Suprapubic skin (tissue), 4 donors: ENCODE measurements around the gene LARP4. TPM values are rescaled to one million over a fixed set of nuclear protein-coding genes. Genes with fewer than 3 reads are reported as not detected.
"Not testable (repeated sequence)": the region's sequence is repeated elsewhere in the genome, so short reads cannot be mapped to it uniquely, and the experiment has no call there.

Experiments
- DNase-seq, 2 donors: peaks; one replicate each; pipeline ENCODE4 v3.0.0-alpha.2; 2019; ENCODE audit warnings: low spot score in 2 of 2
- H3K27ac ChIP-seq: fragments of 200-600 bp; sonication (generic); one replicate; pipeline ENCODE4 v1.5.1; 2019
- H3K27me3 ChIP-seq: fragments of 200-600 bp; sonication (generic); one replicate; pipeline ENCODE4 v1.5.1; 2019
- H3K36me3 ChIP-seq: fragments of 200-600 bp; sonication (generic); one replicate; pipeline ENCODE4 v1.5.1; 2019
- H3K4me1 ChIP-seq: fragments of 200-600 bp; sonication (generic); one replicate; pipeline ENCODE4 v1.5.1; 2019
- H3K4me3 ChIP-seq: fragments of 200-600 bp; sonication (generic); one replicate; pipeline ENCODE4 v1.5.1; 2019; ENCODE audit warnings: mild to moderate bottlenecking
- H3K9me3 ChIP-seq: fragments of 200-600 bp; sonication (generic); one replicate; pipeline ENCODE4 v1.5.1; 2019
- EP300 ChIP-seq: sonication (generic); formaldehyde crosslinking; IDR thresholded peaks from one replicate; pipeline ENCODE4 v1.6.1; 2017; ENCODE audit warnings: antibody characterized with exemption
- POLR2A ChIP-seq, 2 donors: fragments of 450-650 bp; IDR thresholded peaks; one replicate each; pipeline ENCODE4 v1.6.1; 2017; ENCODE audit warnings: antibody characterized with exemption in 2 of 2, mild to moderate bottlenecking in 2 of 2, moderate library complexity in 2 of 2
- POLR2AphosphoS5 ChIP-seq, 3 donors: sonication (generic); formaldehyde crosslinking; IDR thresholded peaks; one replicate each; pipeline ENCODE4 v1.6.1; 2017; ENCODE audit warnings: antibody characterized with exemption in 3 of 3
- WGBS: methylation state at CpG from one replicate; pipeline ENCODE4 v1.1.5; 2018; 5-methylcytosine and 5-hydroxymethylcytosine counted together
- total RNA-seq, 4 donors: library from RNA; depleted of rRNA; stranded (reverse); fragments of >200 nt; gene quantifications; one replicate each; pipeline ENCODE4 v1.1.0, GENCODE V29; 2016
- TF ChIP-seq, protein P1 (sequence below), 2 donors: fragments of 200-600 bp in 1 of 2; fragments of 450-650 bp in 1 of 2; sonication (generic) in 1 of 2; IDR thresholded peaks; one replicate each; pipeline ENCODE4 v1.5.1; 2016 to 2019; ENCODE audit warnings: antibody characterized with exemption in 2 of 2, mild to moderate bottlenecking in 1 of 2, moderate library complexity in 1 of 2

Gene LARP4
- total RNA-seq, 4 donors from 2014 or later: 23.5 to 43.0 (median 26.9) TPM

GRCh38 chr12:50467439-50467838 lies 66.8 kb downstream of the LARP4 start:
- H3K36me3 ChIP-seq: peaks cover 80% of the 10 kb centered on the region
- H3K4me1 ChIP-seq: no peaks in the 10 kb centered on the region
- DNase-seq: no peak
- no peak for TF ChIP-seq EP300
- TF ChIP-seq, protein P1, sequence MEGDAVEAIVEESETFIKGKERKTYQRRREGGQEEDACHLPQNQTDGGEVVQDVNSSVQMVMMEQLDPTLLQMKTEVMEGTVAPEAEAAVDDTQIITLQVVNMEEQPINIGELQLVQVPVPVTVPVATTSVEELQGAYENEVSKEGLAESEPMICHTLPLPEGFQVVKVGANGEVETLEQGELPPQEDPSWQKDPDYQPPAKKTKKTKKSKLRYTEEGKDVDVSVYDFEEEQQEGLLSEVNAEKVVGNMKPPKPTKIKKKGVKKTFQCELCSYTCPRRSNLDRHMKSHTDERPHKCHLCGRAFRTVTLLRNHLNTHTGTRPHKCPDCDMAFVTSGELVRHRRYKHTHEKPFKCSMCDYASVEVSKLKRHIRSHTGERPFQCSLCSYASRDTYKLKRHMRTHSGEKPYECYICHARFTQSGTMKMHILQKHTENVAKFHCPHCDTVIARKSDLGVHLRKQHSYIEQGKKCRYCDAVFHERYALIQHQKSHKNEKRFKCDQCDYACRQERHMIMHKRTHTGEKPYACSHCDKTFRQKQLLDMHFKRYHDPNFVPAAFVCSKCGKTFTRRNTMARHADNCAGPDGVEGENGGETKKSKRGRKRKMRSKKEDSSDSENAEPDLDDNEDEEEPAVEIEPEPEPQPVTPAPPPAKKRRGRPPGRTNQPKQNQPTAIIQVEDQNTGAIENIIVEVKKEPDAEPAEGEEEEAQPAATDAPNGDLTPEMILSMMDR (IDR thresholded peaks at IDR 0.05): no peak
- TF ChIP-seq POLR2A (IDR thresholded peaks at IDR 0.05): no peak
- TF ChIP-seq POLR2AphosphoS5 (IDR thresholded peaks at IDR 0.05): no peak
- H3K27me3 ChIP-seq: no peaks in the 10 kb centered on the region
- no peaks in the 10 kb centered on the region for H3K9me3 ChIP-seq
- H3K27ac ChIP-seq: no peak overlapping the region
- no peak overlapping the region for H3K4me3 ChIP-seq
- 89% methylated on average over 3 of the region's 3 CpGs for WGBS

DNA sequence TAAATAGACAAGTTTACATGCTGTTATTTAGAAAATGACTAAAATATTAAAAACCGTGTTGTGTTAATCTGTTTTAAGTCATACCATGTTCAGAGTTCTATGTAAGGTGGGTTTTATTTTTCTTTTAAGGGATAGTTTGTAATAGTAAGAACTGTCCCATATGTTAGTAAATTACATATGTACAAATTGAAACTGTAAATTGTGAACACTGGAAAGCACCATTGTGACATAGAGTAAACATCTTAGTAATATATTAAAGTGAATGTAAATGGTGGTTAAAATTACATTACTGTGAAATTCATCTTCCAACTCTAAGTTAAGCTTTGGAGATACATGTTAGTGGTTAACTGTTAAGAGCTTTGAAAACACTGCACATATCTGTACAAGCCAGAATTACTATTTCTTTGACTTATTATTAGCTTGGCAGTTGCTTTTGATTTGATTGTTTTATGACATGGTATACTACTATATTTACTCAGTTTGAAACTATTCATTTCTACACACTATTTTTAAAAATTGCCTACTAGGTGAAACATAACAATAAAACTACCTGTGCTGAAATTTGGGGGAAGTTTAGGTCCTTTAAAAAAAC lies 76.7 kb downstream of the LARP4 start:
- Histone ChIP-seq H3K4me1 (no peaks in the 10 kb centered on the region), H3K9me3 (no peaks in the 10 kb centered on the region), H3K36me3 (peaks cover 50% of the 10 kb centered on the region), H3K27me3 (no peaks in the 10 kb centered on the region), H3K27ac (no peak overlapping the region), H3K4me3 (no peak overlapping the region)
- no peak for DNase-seq
- 81% methylated on average over 1 of the region's 1 CpG for WGBS
- no peak for TF ChIP-seq POLR2A (IDR thresholded peaks at IDR 0.05)
- TF ChIP-seq EP300: no peak
- TF ChIP-seq, protein P1 (IDR thresholded peaks at IDR 0.05): no peak
- no peak for TF ChIP-seq POLR2AphosphoS5 (IDR thresholded peaks at IDR 0.05)

- peaks cover 4% of the 10 kb centered on the region for H3K36me3 ChIP-seq
- H3K27ac ChIP-seq: no peak overlapping the region
- WGBS: 92% methylated on average over 4 of the region's 4 CpGs
- H3K9me3 ChIP-seq: no peaks in the 10 kb centered on the region
- H3K27me3 ChIP-seq: no peaks in the 10 kb centered on the region
- H3K4me3 ChIP-seq: no peak overlapping the region
- H3K4me1 ChIP-seq: no peaks in the 10 kb centered on the region
- DNase-seq: no peak
- no peak for TF ChIP-seq POLR2AphosphoS5 (IDR thresholded peaks at IDR 0.05)
- TF ChIP-seq EP300: no peak
- no peak for TF ChIP-seq POLR2A (IDR thresholded peaks at IDR 0.05)
Measured at GRCh38 chr12:50482571-50482970, 81.9 kb downstream of the LARP4 start.

GRCh38 chr12:50483488-50483887 lies 82.8 kb downstream of the LARP4 start:
- DNase-seq: no peak
- Histone ChIP-seq H3K4me3 (no peak overlapping the region), H3K27me3 (no peaks in the 10 kb centered on the region), H3K36me3 (no peaks in the 10 kb centered on the region), H3K9me3 (no peaks in the 10 kb centered on the region), H3K4me1 (no peaks in the 10 kb centered on the region), H3K27ac (no peak overlapping the region)
- TF ChIP-seq POLR2A (IDR thresholded peaks at IDR 0.05) (no peak), EP300 (no peak)
- TF ChIP-seq, protein P1 (IDR thresholded peaks at IDR 0.05): no peak
- 80% methylated on average over 1 of the region's 1 CpG for WGBS

- no peak overlapping the region for H3K27ac ChIP-seq
- TF ChIP-seq POLR2AphosphoS5 (IDR thresholded peaks at IDR 0.05) (no peak), POLR2A (IDR thresholded peaks at IDR 0.05) (no peak), EP300 (no peak)
- DNase-seq: no peak
- H3K4me1 ChIP-seq: no peaks in the 10 kb centered on the region
- WGBS: 91% methylated on average over 5 of the region's 5 CpGs
- no peaks in the 10 kb centered on the region for H3K9me3 ChIP-seq
- no peaks in the 10 kb centered on the region for H3K36me3 ChIP-seq
- H3K4me3 ChIP-seq: no peak overlapping the region
- no peaks in the 10 kb centered on the region for H3K27me3 ChIP-seq
Measured at GRCh38 chr12:50488801-50489200, 88.1 kb downstream of the LARP4 start.

DNA sequence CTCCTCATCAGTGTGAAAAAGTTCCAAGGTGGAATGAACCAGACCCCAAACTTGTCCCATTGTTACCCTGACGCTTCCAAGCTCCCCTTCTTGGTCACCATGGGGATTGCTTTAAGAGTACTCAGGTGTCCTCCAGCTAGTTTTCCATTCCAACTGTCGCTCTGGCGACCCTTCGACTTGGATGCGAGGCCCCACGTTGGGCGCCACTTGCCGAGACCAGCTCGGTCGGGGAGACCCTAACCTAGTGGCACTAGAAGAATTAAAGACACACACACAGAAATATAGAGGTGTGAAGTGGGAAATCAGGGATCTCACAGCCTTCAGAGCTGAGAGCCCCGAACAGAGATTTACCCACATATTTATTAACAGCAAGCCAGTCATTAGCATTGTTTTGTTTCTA lies 97.4 kb downstream of the LARP4 start:
- not testable (repeated sequence) for H3K4me1 ChIP-seq
- H3K9me3 ChIP-seq: peaks cover 24% of the 10 kb centered on the region
- WGBS: 95% methylated on average over 11 of the region's 11 CpGs

More for the DNA sequence above, 97.4 kb downstream of the LARP4 start:
- not testable (repeated sequence) for DNase-seq, H3K27ac ChIP-seq, H3K36me3 ChIP-seq, H3K27me3 ChIP-seq, H3K4me3 ChIP-seq
